Naive thymus-derived CD4-positive, alpha-beta T cell (primary cell): ENCODE data around the gene IL1A. TPM values are rescaled to one million over a fixed set of nuclear protein-coding genes. Genes with fewer than 3 reads are reported as not detected.

Experiments used
- ATAC-seq: fragments of 150-1000 bp; cut with Tn5 transposase; 2 replicates; pipeline ENCODE4 v1.10.0; 2021; ENCODE audit warnings: mild to moderate bottlenecking, moderate library complexity
- CTCF ChIA-PET: fragments of 350-600 bp; sonication (Branson Sonifier 250); formaldehyde crosslinking; loops from one replicate; lab custom pipeline; 2021; ENCODE audit warnings: antibody characterized with exemption; lab: Charles Lee
- POLR2A ChIA-PET: fragments of 350-600 bp; sonication (Branson Sonifier 250); formaldehyde crosslinking; loops from one replicate; lab custom pipeline; 2021; ENCODE audit warnings: antibody characterized with exemption, inconsistent platforms; lab: Charles Lee
- DNase-seq, 9 donors: peaks; one replicate each; pipeline versions ENCODE4 v3.0.0 to v3.0.0-alpha.2; 2020 to 2022; ENCODE audit warnings: mixed read lengths in 1 of 9
- H3K27ac ChIP-seq: one replicate; pipeline ENCODE4 v1.7.0; 2013; ENCODE audit warnings: mild to moderate bottlenecking, low read depth, low read length, moderate library complexity
- H3K27me3 ChIP-seq, 2 donors: one replicate each; pipeline ENCODE4 v1.7.0; 2013; ENCODE audit warnings: low read length in 2 of 2, mild to moderate bottlenecking in 2 of 2, moderate library complexity in 2 of 2; ENCODE audit not compliant: control insufficient read depth in 2 of 2, insufficient read depth in 2 of 2
- H3K36me3 ChIP-seq, 3 experiments: 1 replicate in 2 of 3; 2 replicates in 1 of 3; pipeline ENCODE4 v1.7.0; 2013; ENCODE audit warnings: low read length in 3 of 3, mild to moderate bottlenecking in 3 of 3, moderate library complexity in 1 of 3; ENCODE audit not compliant: insufficient read depth in 3 of 3, control insufficient read depth in 2 of 3
- H3K4me1 ChIP-seq, 2 donors: one replicate each; pipeline ENCODE4 v1.7.0; 2013; ENCODE audit warnings: low read length in 2 of 2, mild to moderate bottlenecking in 2 of 2, moderate library complexity in 1 of 2; ENCODE audit not compliant: control insufficient read depth in 2 of 2, insufficient read depth in 2 of 2
- H3K4me3 ChIP-seq: 2 replicates; pipeline ENCODE4 v1.7.0; 2013; ENCODE audit warnings: mild to moderate bottlenecking, low read length
- H3K9me3 ChIP-seq, 3 experiments: 1 replicate in 2 of 3; 2 replicates in 1 of 3; pipeline ENCODE4 v1.7.0; 2013; ENCODE audit warnings: low read length in 3 of 3; ENCODE audit not compliant: control insufficient read depth in 2 of 3
- H3K27ac Mint-ChIP-seq, 9 donors: one replicate each; pipeline ENCODE4 v1.8.0; 2020 to 2022; ENCODE audit warnings: mixed read lengths in 9 of 9, mild to moderate bottlenecking in 8 of 9, moderate library complexity in 5 of 9, inconsistent platforms in 2 of 9
- H3K27me3 Mint-ChIP-seq, 5 donors: one replicate each; pipeline ENCODE4 v1.8.0; 2021 to 2022; ENCODE audit warnings: mixed read lengths in 5 of 5, mild to moderate bottlenecking in 1 of 5
- H3K36me3 Mint-ChIP-seq, 5 donors: one replicate each; pipeline ENCODE4 v1.8.0; 2020 to 2022; ENCODE audit warnings: mixed read lengths in 5 of 5, mild to moderate bottlenecking in 3 of 5, inconsistent platforms in 1 of 5
- H3K4me1 Mint-ChIP-seq, 7 donors: one replicate each; pipeline ENCODE4 v1.8.0; 2020 to 2022; ENCODE audit warnings: mixed read lengths in 7 of 7, mild to moderate bottlenecking in 3 of 7, inconsistent platforms in 1 of 7
- H3K4me3 Mint-ChIP-seq, 10 donors: one replicate each; pipeline ENCODE4 v1.8.0; 2020 to 2022; ENCODE audit warnings: mild to moderate bottlenecking in 10 of 10, mixed read lengths in 10 of 10, moderate library complexity in 6 of 10, inconsistent platforms in 2 of 10
- H3K9me3 Mint-ChIP-seq, 11 donors: one replicate each; pipeline ENCODE4 v1.8.0; 2020 to 2022; ENCODE audit warnings: mixed read lengths in 11 of 11, mild to moderate bottlenecking in 4 of 11, inconsistent platforms in 1 of 11, moderate library complexity in 1 of 11
- intact Hi-C, 2 donors: fragments of 100-400 bp; cut with micrococcal nuclease; formaldehyde crosslinking; loops; one replicate each; pipeline ENCODE4 v1.15.1; 2023
- polyA plus RNA-seq, 2 donors: library from polyadenylated mRNA; unstranded; fragments of 300-500 nt; fragmentation: Illumina TruSeq; gene quantifications; one replicate each; pipeline ENCODE4 v1.2.3, GENCODE V29; 2021
- total RNA-seq, 6 experiments: library from RNA in 5 of 6; stranded (reverse) in 5 of 6; gene quantifications; 1 replicate in 5 of 6; 2 replicates in 1 of 6; pipeline ENCODE4 v1.2.3 and lab custom pipeline; 2021 to 2026

The IL1A gene
- total and polyA plus RNA-seq, 7 experiments from 2014 or later, result 0.22 to 4.3 (median 1.0) TPM; not detected in 3

DNA sequence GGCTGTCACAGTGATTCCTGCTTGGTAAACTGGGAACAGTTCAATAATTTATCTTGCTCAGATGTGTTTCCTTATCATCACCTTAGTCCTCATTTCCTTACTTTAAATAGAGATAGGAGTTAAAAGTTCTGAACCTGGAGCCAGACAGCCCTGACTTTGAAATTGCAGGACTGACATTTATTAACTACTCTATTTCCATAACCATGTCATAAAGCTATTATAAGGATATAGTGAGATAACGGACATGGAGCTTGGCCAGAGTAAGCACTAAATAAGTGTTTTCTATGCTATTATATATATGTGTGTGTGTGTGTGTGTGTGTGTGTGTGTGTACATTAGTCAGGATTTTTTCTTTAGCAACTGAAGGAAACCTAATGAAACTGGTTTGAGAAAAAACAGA lies 50.4 kb downstream of the IL1A start:
- POLR2A ChIA-PET, result no interaction called here
- intact Hi-C loops, result no loop called here
- Mint-ChIP-seq H3K4me3 (no peak overlapping the region), H3K36me3 (peaks cover 0 to 5% (median 0%) of the 10 kb centered on the region in 5 donors), H3K27me3 (no peaks in the 10 kb centered on the region), H3K9me3 (no peaks in the 10 kb centered on the region), H3K4me1 (peaks cover 0 to 3% (median 0%) of the 10 kb centered on the region in 7 donors), H3K27ac (no peak overlapping the region)
- no peak for DNase-seq
- Histone ChIP-seq H3K9me3 (no peaks in the 10 kb centered on the region), H3K4me3 (no peak overlapping the region), H3K27ac (no peak overlapping the region), H3K27me3 (no peaks in the 10 kb centered on the region), H3K4me1 (no peaks in the 10 kb centered on the region), H3K36me3 (no peaks in the 10 kb centered on the region)
- CTCF ChIA-PET, result interaction anchor here (0.5 to 0.9 kb wide), 2 partner anchors 135 to 851 kb away, joined by 3 read pairs; no protein-coding TSS in a partner anchor
- ATAC-seq, result no peak

DNA sequence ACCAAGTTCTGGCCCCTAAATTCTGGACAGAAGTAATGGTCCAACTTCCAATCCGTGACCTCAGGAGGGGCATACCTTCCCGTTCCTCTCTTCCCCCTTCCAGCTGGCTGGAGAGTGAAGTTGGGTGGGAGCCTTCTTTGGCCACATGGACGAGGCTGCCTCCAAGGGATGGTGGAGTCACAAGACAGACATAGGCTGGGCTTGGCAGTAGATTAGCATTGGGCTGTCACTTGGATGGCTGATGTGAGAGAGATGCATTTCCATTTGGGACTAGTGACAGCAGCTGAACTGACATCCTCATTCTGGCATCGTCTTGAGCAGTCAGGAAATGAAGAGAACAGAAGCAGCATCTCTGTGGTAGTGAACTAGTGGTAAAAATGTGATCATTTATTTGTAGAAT lies 50.8 kb downstream of the IL1A start:
- peaks cover 0 to 5% (median 0%) of the 10 kb centered on the region in 7 donors for H3K4me1 Mint-ChIP-seq
- Histone ChIP-seq H3K27me3 (no peaks in the 10 kb centered on the region), H3K4me3 (no peak overlapping the region), H3K36me3 (no peaks in the 10 kb centered on the region), H3K4me1 (no peaks in the 10 kb centered on the region), H3K9me3 (no peaks in the 10 kb centered on the region), H3K27ac (no peak overlapping the region)
- H3K27me3 Mint-ChIP-seq, result no peaks in the 10 kb centered on the region
- intact Hi-C loops, result no loop called here
- ChIA-PET POLR2A (interaction anchor here (0.6 kb wide), 1 partner anchor 19 kb away, joined by 3 read pairs; no protein-coding TSS in a partner anchor), CTCF (interaction anchor here (0.9 kb wide), 1 partner anchor 135 kb away, joined by 3 read pairs; no protein-coding TSS in a partner anchor)
- no peak overlapping the region for H3K27ac Mint-ChIP-seq
- ATAC-seq (no peak), DNase-seq (no peak)
- no peak overlapping the region for H3K4me3 Mint-ChIP-seq
- peaks cover 0 to 3% (median 0%) of the 10 kb centered on the region in 5 donors for H3K36me3 Mint-ChIP-seq
- no peaks in the 10 kb centered on the region for H3K9me3 Mint-ChIP-seq

DNA sequence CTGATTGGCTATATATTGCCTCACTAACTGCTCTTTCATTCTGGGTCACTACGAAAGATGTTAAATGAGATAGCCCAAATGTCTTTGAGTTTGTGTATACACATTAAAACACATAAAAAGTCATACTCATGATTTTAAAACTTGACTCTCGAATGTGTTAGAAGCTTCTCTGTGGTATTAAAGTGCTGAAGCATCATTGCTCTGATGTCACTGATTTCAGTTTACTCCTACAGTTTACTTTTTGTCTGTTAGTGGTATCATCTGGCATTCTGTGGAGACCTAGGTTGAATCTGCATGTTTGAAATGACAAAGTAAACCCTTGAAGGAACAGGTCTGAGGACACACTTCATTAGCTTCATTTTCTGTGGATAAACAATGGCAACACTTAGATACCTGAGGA lies 52.8 kb downstream of the IL1A start:
- Histone ChIP-seq H3K4me1 (no peaks in the 10 kb centered on the region), H3K9me3 (no peaks in the 10 kb centered on the region), H3K36me3 (no peaks in the 10 kb centered on the region), H3K4me3 (no peak overlapping the region), H3K27ac (no peak overlapping the region), H3K27me3 (no peaks in the 10 kb centered on the region)
- no peak overlapping the region for H3K27ac Mint-ChIP-seq
- H3K36me3 Mint-ChIP-seq, result peaks cover 0 to 3% (median 0%) of the 10 kb centered on the region in 5 donors
- intact Hi-C loops, result no loop called here
- H3K4me3 Mint-ChIP-seq, result no peak overlapping the region
- no peaks in the 10 kb centered on the region for H3K9me3 Mint-ChIP-seq
- CTCF ChIA-PET, result no interaction called here
- peaks cover 0 to 20% (median 0%) of the 10 kb centered on the region in 7 donors for H3K4me1 Mint-ChIP-seq
- ATAC-seq, result no peak
- no peak for DNase-seq
- peaks cover 0 to 2% (median 0%) of the 10 kb centered on the region in 5 donors for H3K27me3 Mint-ChIP-seq
- POLR2A ChIA-PET, result no interaction called here

DNA sequence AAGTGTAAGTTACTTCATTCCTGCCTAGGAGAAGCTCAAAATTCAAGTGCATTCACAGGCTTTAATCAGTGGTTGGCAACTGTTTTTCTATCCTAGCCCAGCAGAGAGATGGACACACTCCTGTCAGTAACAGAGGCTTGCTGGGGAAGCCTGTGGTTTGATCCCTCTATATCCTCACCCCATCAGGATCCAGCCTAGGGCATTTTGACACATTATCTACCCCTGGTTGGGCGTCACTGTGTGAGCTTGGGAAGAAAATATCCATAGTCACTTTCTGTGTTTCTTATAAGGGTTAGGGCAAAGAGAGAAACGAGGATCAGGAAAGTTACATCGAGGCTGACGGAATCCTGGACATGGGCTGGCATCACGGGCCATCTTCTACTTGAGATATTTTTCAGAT lies 53.5 kb downstream of the IL1A start:
- no peak overlapping the region for H3K27ac ChIP-seq
- no peak overlapping the region for H3K27ac Mint-ChIP-seq
- H3K27me3 ChIP-seq, result no peaks in the 10 kb centered on the region
- H3K4me3 Mint-ChIP-seq, result no peak overlapping the region
- DNase-seq, result no peak
- ChIA-PET POLR2A (no interaction called here), CTCF (interaction anchor here (0.6 to 0.9 kb wide), 3 partner anchors 57 to 370 kb away, joined by 3 read pairs; no protein-coding TSS in a partner anchor)
- H3K27me3 Mint-ChIP-seq, result peaks cover 0 to 2% (median 0%) of the 10 kb centered on the region in 5 donors
- H3K4me1 ChIP-seq, result no peaks in the 10 kb centered on the region
- H3K9me3 Mint-ChIP-seq, result no peaks in the 10 kb centered on the region
- peaks cover 0 to 3% (median 0%) of the 10 kb centered on the region in 5 donors for H3K36me3 Mint-ChIP-seq
- H3K4me1 Mint-ChIP-seq, result peaks cover 0 to 25% (median 0%) of the 10 kb centered on the region in 7 donors
- no peaks in the 10 kb centered on the region for H3K36me3 ChIP-seq
- H3K4me3 ChIP-seq, result no peak overlapping the region
- intact Hi-C loops, result no loop called here
- ATAC-seq, result no peak
- H3K9me3 ChIP-seq, result no peaks in the 10 kb centered on the region

DNA sequence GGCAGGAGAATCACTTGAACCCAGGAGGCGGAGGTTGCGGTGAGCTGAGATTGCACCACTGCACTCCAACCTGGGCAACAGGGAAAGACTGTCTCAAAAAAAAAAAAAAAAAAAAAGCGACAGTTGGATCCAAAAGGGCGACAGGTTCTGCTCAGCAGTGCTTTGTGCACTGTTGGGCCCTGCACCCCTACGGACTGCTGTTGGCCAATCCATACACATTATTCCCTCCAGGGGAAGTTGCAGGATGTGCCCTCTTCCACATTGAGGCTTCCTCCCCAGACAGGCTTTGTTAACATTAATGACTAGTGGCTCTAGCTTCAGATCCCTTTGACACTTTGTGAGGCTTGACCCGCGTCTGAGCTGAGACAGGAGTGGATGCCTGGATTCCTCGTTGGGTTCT lies 54.1 kb downstream of the IL1A start:
- H3K36me3 ChIP-seq, result no peaks in the 10 kb centered on the region
- no peak overlapping the region for H3K4me3 Mint-ChIP-seq
- H3K4me1 ChIP-seq, result no peaks in the 10 kb centered on the region
- no peaks in the 10 kb centered on the region for H3K9me3 ChIP-seq
- no peak overlapping the region for H3K27ac Mint-ChIP-seq
- DNase-seq (no peak), ATAC-seq (no peak)
- H3K27me3 ChIP-seq, result no peaks in the 10 kb centered on the region
- intact Hi-C loops, result no loop called here
- no peak overlapping the region for H3K27ac ChIP-seq
- H3K4me3 ChIP-seq, result no peak overlapping the region
- no peaks in the 10 kb centered on the region for H3K9me3 Mint-ChIP-seq
- peaks cover 0 to 26% (median 0%) of the 10 kb centered on the region in 7 donors for H3K4me1 Mint-ChIP-seq
- no peaks in the 10 kb centered on the region for H3K36me3 Mint-ChIP-seq
- ChIA-PET CTCF (interaction anchor here (0.7 to 0.9 kb wide), 2 partner anchors 56 to 132 kb away, joined by 3 read pairs; no protein-coding TSS in a partner anchor), POLR2A (no interaction called here)
- peaks cover 0 to 2% (median 0%) of the 10 kb centered on the region in 5 donors for H3K27me3 Mint-ChIP-seq

DNA sequence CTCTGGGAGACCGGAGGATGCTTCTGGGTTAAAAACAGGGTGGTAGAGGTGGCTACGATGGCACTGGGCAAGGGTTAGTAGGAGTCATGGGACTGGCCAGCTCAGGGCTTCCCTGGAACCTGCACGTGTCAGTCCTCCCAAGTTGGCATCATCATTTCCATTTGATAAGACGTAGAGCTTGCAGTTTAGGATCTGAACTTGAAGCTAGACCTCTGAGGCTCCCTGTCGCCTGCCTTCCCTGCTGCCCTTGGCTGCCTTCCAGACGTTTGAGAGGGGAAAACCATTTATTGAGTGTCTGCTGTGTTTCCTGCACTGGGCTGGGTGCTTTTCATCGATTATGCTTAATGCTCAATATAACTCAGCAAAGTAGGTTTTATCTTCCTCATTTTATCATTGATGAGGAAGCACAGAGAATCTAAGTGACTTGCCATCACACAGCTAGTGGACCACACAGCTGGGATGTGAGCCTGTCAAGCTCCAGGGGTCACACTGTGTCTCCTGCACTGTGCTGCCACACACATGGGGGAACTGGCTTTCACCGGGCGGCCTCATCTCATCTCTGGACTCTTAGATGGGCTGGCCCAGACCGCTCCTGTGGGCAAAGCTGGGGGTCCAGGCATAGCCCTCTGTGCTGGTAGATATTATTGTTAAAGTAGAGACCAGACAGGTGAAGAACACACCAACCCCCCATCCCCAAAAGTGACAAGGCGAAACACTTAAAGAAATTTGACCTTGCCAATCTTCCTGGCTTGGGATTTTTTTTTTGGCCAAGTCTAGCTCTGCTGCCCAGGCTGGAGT lies 55.7 kb downstream of the IL1A start:
- ChIA-PET POLR2A (interaction anchor here (0.6 kb wide), 1 partner anchor 342 kb away, joined by 3 read pairs; no protein-coding TSS in a partner anchor), CTCF (interaction anchor here (1.0 to 5.0 kb wide), 5 partner anchors 37 to 128 kb away, joined by 3 to 57 read pairs (median 33); no protein-coding TSS in a partner anchor)
- H3K27me3 Mint-ChIP-seq, result peaks cover 0 to 2% (median 0%) of the 10 kb centered on the region in 5 donors
- DNase-seq (no peak), ATAC-seq (no peak)
- H3K9me3 ChIP-seq, result no peaks in the 10 kb centered on the region
- H3K4me3 Mint-ChIP-seq, result no peak overlapping the region
- no peaks in the 10 kb centered on the region for H3K27me3 ChIP-seq
- H3K4me1 Mint-ChIP-seq, result peaks cover 0 to 30% (median 0%) of the 10 kb centered on the region in 7 donors
- intact Hi-C loops, result loop anchor here in 1 of 2 donors (5.0 kb wide), 1 partner anchor 146 kb away; the partner anchor contains the start of gene CHCHD5
- no peaks in the 10 kb centered on the region for H3K36me3 Mint-ChIP-seq
- H3K4me3 ChIP-seq, result no peak overlapping the region
- no peak overlapping the region for H3K27ac ChIP-seq
- H3K27ac Mint-ChIP-seq, result peak overlapping the region in 1 of 9 donors; percentile 10
- no peaks in the 10 kb centered on the region for H3K4me1 ChIP-seq
- H3K36me3 ChIP-seq, result no peaks in the 10 kb centered on the region
- H3K9me3 Mint-ChIP-seq, result no peaks in the 10 kb centered on the region
